ENCODE results near the gene HCRT.
"Not testable (repeated sequence)": the region's sequence is repeated elsewhere in the genome, so short reads cannot be mapped to it uniquely, and the experiment has no call there.

The HCRT gene

GRCh38 chr17:42142371-42142896 lies 42.8 kb downstream of the HCRT start:
- no peak for DNase-seq (ENCODE audit: insufficient read length, low spot score)
- no peak for FAIRE-seq

GRCh38 chr17:42141382-42141781 lies 43.9 kb downstream of the HCRT start:
- TF ChIP-seq PAX5 (IDR thresholded peaks at IDR 0.05; ENCODE audit: insufficient read depth, low read length, severe bottlenecking) (no peak), POLR2AphosphoS5 (IDR thresholded peaks at IDR 0.05; ENCODE audit: low read depth, low read length) (no peak), TAF1 (IDR thresholded peaks at IDR 0.05; ENCODE audit: low read depth, low read length) (no peak), POU2F2 (IDR thresholded peaks at IDR 0.05; ENCODE audit: low read depth, low read length) (no peak), POLR2A (IDR thresholded peaks at IDR 0.05; ENCODE audit: low read depth, low read length) (no peak), SPI1 (IDR thresholded peaks at IDR 0.05; ENCODE audit: low read depth, low read length) (no peak)
- FAIRE-seq = no peak
- no peak for DNase-seq (ENCODE audit: insufficient read length, low spot score)

More at GRCh38 chr17:42142371-42142896, 42.8 kb downstream of the HCRT start:
- TF ChIP-seq TAF1 (IDR thresholded peaks at IDR 0.05; ENCODE audit: low read depth, low read length) = no peak
- TF ChIP-seq SPI1 (IDR thresholded peaks at IDR 0.05; ENCODE audit: low read depth, low read length) = no peak
- no peak for TF ChIP-seq POLR2A (IDR thresholded peaks at IDR 0.05; ENCODE audit: low read depth, low read length)
- no peak for TF ChIP-seq POU2F2 (IDR thresholded peaks at IDR 0.05; ENCODE audit: low read depth, low read length)
- no peak for TF ChIP-seq PAX5 (IDR thresholded peaks at IDR 0.05; ENCODE audit: insufficient read depth, low read length, severe bottlenecking)
- TF ChIP-seq POLR2AphosphoS5 (IDR thresholded peaks at IDR 0.05; ENCODE audit: low read depth, low read length) = no peak

- not testable (repeated sequence) for FAIRE-seq; DNase-seq (ENCODE audit: insufficient read length, low spot score)
These were observed 44.6 kb downstream of the HCRT start for GRCh38 chr17:42140690-42141089.

GRCh38 chr17:42138749-42139492 lies 46.3 kb downstream of the HCRT start:
- DNase-seq (ENCODE audit: insufficient read length, low spot score) (no peak), FAIRE-seq (no peak)
- TF ChIP-seq SPI1 (IDR thresholded peaks at IDR 0.05; ENCODE audit: low read depth, low read length) (no peak), POLR2A (IDR thresholded peaks at IDR 0.05; ENCODE audit: low read depth, low read length) (no peak), POU2F2 (IDR thresholded peaks at IDR 0.05; ENCODE audit: low read depth, low read length) (no peak), PAX5 (IDR thresholded peaks at IDR 0.05; ENCODE audit: insufficient read depth, low read length, severe bottlenecking) (no peak), POLR2AphosphoS5 (IDR thresholded peaks at IDR 0.05; ENCODE audit: low read depth, low read length) (no peak), TAF1 (IDR thresholded peaks at IDR 0.05; ENCODE audit: low read depth, low read length) (no peak)

DNA sequence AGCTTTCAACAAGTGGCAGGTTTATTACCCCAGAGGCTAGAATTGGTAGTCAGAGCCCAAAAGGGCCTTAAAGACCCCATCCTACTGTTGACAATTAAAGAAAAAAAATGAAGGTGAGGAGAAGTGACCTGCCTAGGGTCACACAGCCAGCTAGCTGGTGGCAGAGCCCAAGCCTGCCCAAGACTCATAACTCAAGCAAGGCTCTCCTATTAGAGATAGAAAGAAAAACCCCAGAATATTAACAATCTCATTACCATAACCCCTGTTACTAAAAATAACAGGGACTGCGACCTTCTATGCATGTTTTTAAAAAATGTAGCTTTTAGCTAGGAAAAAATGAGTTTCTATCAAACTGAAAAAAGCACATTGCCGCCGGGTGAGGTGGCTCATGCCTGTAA lies 48.6 kb downstream of the HCRT start:
- FAIRE-seq = no peak
- TF ChIP-seq POLR2AphosphoS5 (IDR thresholded peaks at IDR 0.05; ENCODE audit: low read depth, low read length) (no peak), POLR2A (IDR thresholded peaks at IDR 0.05; ENCODE audit: low read depth, low read length) (no peak), TAF1 (IDR thresholded peaks at IDR 0.05; ENCODE audit: low read depth, low read length) (no peak), PAX5 (IDR thresholded peaks at IDR 0.05; ENCODE audit: insufficient read depth, low read length, severe bottlenecking) (no peak), POU2F2 (IDR thresholded peaks at IDR 0.05; ENCODE audit: low read depth, low read length) (no peak), SPI1 (IDR thresholded peaks at IDR 0.05; ENCODE audit: low read depth, low read length) (no peak)

GRCh38 chr17:42135664-42136653 lies 49.3 kb downstream of the HCRT start:
- peak; percentile 80 for FAIRE-seq
- DNase-seq (ENCODE audit: insufficient read length, low spot score) = no peak
- no peak for TF ChIP-seq POLR2AphosphoS5 (IDR thresholded peaks at IDR 0.05; ENCODE audit: low read depth, low read length)

More for the DNA sequence above, 48.6 kb downstream of the HCRT start:
- DNase-seq (ENCODE audit: insufficient read length, low spot score) = no peak

GRCh38 chr17:42135151-42135550 lies 50.1 kb downstream of the HCRT start:
- no peak for FAIRE-seq
- TF ChIP-seq PAX5 (IDR thresholded peaks at IDR 0.05; ENCODE audit: insufficient read depth, low read length, severe bottlenecking) (no peak), POLR2AphosphoS5 (IDR thresholded peaks at IDR 0.05; ENCODE audit: low read depth, low read length) (no peak), POLR2A (IDR thresholded peaks at IDR 0.05; ENCODE audit: low read depth, low read length) (no peak), SPI1 (IDR thresholded peaks at IDR 0.05; ENCODE audit: low read depth, low read length) (no peak), TAF1 (IDR thresholded peaks at IDR 0.05; ENCODE audit: low read depth, low read length) (no peak), POU2F2 (IDR thresholded peaks at IDR 0.05; ENCODE audit: low read depth, low read length) (no peak)

More at GRCh38 chr17:42135151-42135550, 50.1 kb downstream of the HCRT start:
- no peak for DNase-seq (ENCODE audit: insufficient read length, low spot score)

All from GM12891 (cell line).